Endothelial cell of umbilical vein (primary cell): Measurements from ENCODE around the gene PLEKHG2. TPM values are rescaled to one million over a fixed set of nuclear protein-coding genes. Genes with fewer than 3 reads are reported as not detected.

Source experiments
- BruUV-seq: library from RNA; stranded (reverse); fragments of 400-500 nt; replicated peaks from 2 replicates; lab custom pipeline; 2021; lab: Mats Ljungman, UMichigan
- CTCF ChIA-PET: fragments of 300-600, 350-600 bp; sonication (Branson Sonifier 250); formaldehyde crosslinking; loops from one replicate; lab custom pipeline; 2021; ENCODE audit warnings: antibody characterized with exemption, inconsistent platforms; lab: Charles Lee
- POLR2A ChIA-PET: fragments of 300-600, 350-600 bp; sonication (Branson Sonifier 250); formaldehyde crosslinking; loops from one replicate; lab custom pipeline; 2021; ENCODE audit warnings: antibody characterized with exemption, inconsistent platforms; lab: Charles Lee
- DNase-seq: peaks from one replicate; pipeline ENCODE4 v3.0.0-alpha.2; 2011; ENCODE audit warnings: low read depth, low spot score
- FAIRE-seq: peaks from 2 replicates; lab custom pipeline; 2011; peaks lifted over from hg19 to GRCh38; lab: Jason Lieb, UNC
- H2AFZ ChIP-seq: 2 replicates; pipeline ENCODE4 v1.6.0; 2012; ENCODE audit warnings: low read depth, low read length, control low read depth, inconsistent platforms
- H3K27ac ChIP-seq: 2 replicates; pipeline ENCODE4 v1.5.1; 2011; ENCODE audit warnings: low read depth, mild to moderate bottlenecking, control low read depth, low read length, moderate library complexity; ENCODE audit not compliant: insufficient read depth
- H3K27me3 ChIP-seq, 2 experiments: 2 replicates each; pipeline versions ENCODE4 v1.6.0 to v1.6.1; 2011; ENCODE audit warnings: low read length in 2 of 2, mixed read lengths in 1 of 2; ENCODE audit not compliant: control insufficient read depth in 2 of 2, insufficient read depth in 2 of 2
- H3K36me3 ChIP-seq, 2 experiments: 2 replicates in 1 of 2; 3 replicates in 1 of 2; pipeline ENCODE4 v1.5.1; 2011; ENCODE audit warnings: low read length in 2 of 2, mild to moderate bottlenecking in 1 of 2, moderate library complexity in 1 of 2; ENCODE audit not compliant: control insufficient read depth in 2 of 2, insufficient read depth in 2 of 2; ENCODE audit errors: extremely low read depth in 1 of 2
- H3K4me1 ChIP-seq: 3 replicates; pipeline ENCODE4 v1.5.1; 2011; ENCODE audit warnings: mild to moderate bottlenecking, low read length; ENCODE audit not compliant: control insufficient read depth, insufficient read depth; ENCODE audit errors: extremely low read depth
- H3K4me2 ChIP-seq: 2 replicates; pipeline ENCODE4 v1.6.1; 2011; ENCODE audit warnings: low read length, control low read depth, mixed read lengths; ENCODE audit not compliant: insufficient read depth
- H3K4me3 ChIP-seq, 3 experiments: fragments of 200-600 bp in 1 of 3; sonication (generic), shearing (Covaris generic) in 1 of 3; replicated peaks in 1 of 3; 2 replicates each; pipeline ENCODE4 v1.5.1; 2011 to 2016; ENCODE audit warnings: control low read depth in 3 of 3, low read length in 3 of 3, mild to moderate bottlenecking in 2 of 3, inconsistent platforms in 1 of 3, low read depth in 1 of 3, moderate library complexity in 1 of 3; ENCODE audit not compliant: insufficient read depth in 1 of 3
- H3K79me2 ChIP-seq: 2 replicates; pipeline ENCODE4 v1.6.0; 2012; ENCODE audit warnings: low read length, inconsistent platforms; ENCODE audit not compliant: control insufficient read depth, insufficient read depth
- H3K9ac ChIP-seq: replicated peaks from 2 replicates; pipeline ENCODE3; 2011; ENCODE audit warnings: low read length, control low read depth; ENCODE audit not compliant: insufficient read depth; ENCODE audit errors: extremely low read depth
- H3K9me1 ChIP-seq: replicated peaks from 3 replicates; pipeline ENCODE4 v1.6.0; 2011; ENCODE audit warnings: mild to moderate bottlenecking, low read length; ENCODE audit not compliant: control insufficient read depth, insufficient read depth; ENCODE audit errors: extremely low read depth
- H3K9me3 ChIP-seq: replicated peaks from 2 replicates; pipeline ENCODE4 v1.5.1; 2012; ENCODE audit warnings: low read length, inconsistent platforms; ENCODE audit not compliant: control insufficient read depth, insufficient read depth
- H4K20me1 ChIP-seq: replicated peaks from 2 replicates; pipeline ENCODE3; 2011; ENCODE audit warnings: mild to moderate bottlenecking, low read length; ENCODE audit not compliant: control insufficient read depth, insufficient read depth; ENCODE audit errors: extremely low read depth
- GATA2 ChIP-seq: IDR thresholded peaks from 2 replicates; pipeline ENCODE4 v1.7.0; 2011; ENCODE audit warnings: low read depth, mild to moderate bottlenecking, moderate library complexity, mixed read lengths, low read length; ENCODE audit not compliant: insufficient read length, insufficient read depth
- JUN ChIP-seq: IDR thresholded peaks from 2 replicates; pipeline ENCODE4 v1.6.1; 2011; ENCODE audit warnings: borderline replicate concordance, low read depth; ENCODE audit not compliant: insufficient read length, insufficient read depth
- dilution Hi-C: fragments of 300-500 bp; cut with MboI; formaldehyde crosslinking; loops from one replicate; pipeline ENCODE4 v1.15.0; 2019; ENCODE audit warnings: low sequenced_read_pairs; ENCODE audit not compliant: extremely low pct_ligation_motif_present
- intact Hi-C: fragments of 100-400 bp; cut with micrococcal nuclease; formaldehyde crosslinking; loops from one replicate; pipeline ENCODE4 v1.10.0; 2022
- polyA plus RNA-seq, 4 experiments: library from polyadenylated mRNA; depleted of rRNA in 3 of 4; stranded (reverse) in 3 of 4; unstranded in 1 of 4; fragments of >200 nt; gene quantifications; 2 replicates each; pipeline versions ENCODE4 v1.2.1 to v1.2.3, GENCODE V29; 2011 to 2012; ENCODE audit warnings: missing spikeins in 1 of 4
- total RNA-seq: library from RNA; stranded (reverse); gene quantifications from 2 replicates; pipeline ENCODE4 v1.2.3, GENCODE V29; 2021
- TF ChIP-seq, protein P1 (sequence below), 2 donors: IDR thresholded peaks; 1 replicate in 1 of 2; 2 replicates in 1 of 2; pipeline ENCODE4 v1.5.1; 2011; ENCODE audit warnings: low read length in 2 of 2, mild to moderate bottlenecking in 2 of 2, moderate library complexity in 2 of 2, control low read depth in 1 of 2, inconsistent platforms in 1 of 2, low read depth in 1 of 2; ENCODE audit not compliant: insufficient read depth in 1 of 2; ENCODE audit errors: extremely low read depth in 1 of 2

The PLEKHG2 gene
- total and polyA plus RNA-seq, 2 donors (not counting 3 experiments of a cell fraction or from before 2014, with no cell fraction given), result 44.7 to 74.1 TPM

DNA sequence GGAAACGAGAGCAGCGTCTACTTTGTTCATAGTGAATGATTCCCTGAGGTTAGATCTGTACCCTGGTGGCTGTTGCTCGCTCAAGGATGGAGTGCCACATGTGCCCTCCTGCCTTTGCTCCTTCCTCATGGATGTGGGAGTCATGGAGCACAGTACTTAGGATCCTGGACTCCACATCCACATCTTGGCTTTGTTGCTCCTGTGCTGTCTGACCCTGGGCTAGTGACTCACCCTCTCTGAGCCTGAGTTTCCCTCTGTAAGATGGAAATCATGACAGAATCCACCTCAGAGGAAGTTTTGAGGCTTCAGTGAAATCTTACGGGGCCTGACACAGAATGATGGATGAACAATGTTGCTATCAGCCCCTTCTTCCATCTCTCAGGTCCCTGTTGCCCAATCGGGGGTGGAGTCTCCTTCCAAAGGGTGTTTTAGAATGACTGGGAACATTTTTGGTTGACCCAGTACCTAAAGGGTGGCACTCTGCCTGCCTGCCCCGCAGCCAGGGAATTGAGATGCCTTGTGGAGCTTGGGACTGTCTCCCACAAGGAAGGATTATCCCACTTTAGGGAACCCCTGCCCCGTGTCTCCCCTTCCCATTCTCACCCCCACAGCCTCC lies 58.4 kb downstream of the PLEKHG2 start:
- BruUV-seq, result no TSS peak
- Histone ChIP-seq H3K9me1 (no peaks in the 10 kb centered on the region), H3K27ac (no peak overlapping the region), H3K36me3 (peaks cover 10 to 80% of the 10 kb centered on the region in 2 experiments), H3K4me2 (no peak overlapping the region), H3K27me3 (no peaks in the 10 kb centered on the region), H3K9me3 (no peaks in the 10 kb centered on the region), H3K9ac (no peak overlapping the region), H3K4me1 (no peaks in the 10 kb centered on the region), H2AFZ (no peak overlapping the region), H3K4me3 (no peak overlapping the region), H4K20me1 (no peaks in the 10 kb centered on the region), H3K79me2 (no peaks in the 10 kb centered on the region)
- intact Hi-C loops, result no loop called here
- ChIA-PET POLR2A (no interaction called here), CTCF (interaction anchor here (1.1 kb wide), 1 partner anchor 62 kb away, joined by 3 read pairs; the partner anchor contains the start of gene EID2B)
- FAIRE-seq (no peak), DNase-seq (no peak)
- TF ChIP-seq JUN (peak; percentile 3), GATA2 (no peak)
- TF ChIP-seq, protein P1, sequence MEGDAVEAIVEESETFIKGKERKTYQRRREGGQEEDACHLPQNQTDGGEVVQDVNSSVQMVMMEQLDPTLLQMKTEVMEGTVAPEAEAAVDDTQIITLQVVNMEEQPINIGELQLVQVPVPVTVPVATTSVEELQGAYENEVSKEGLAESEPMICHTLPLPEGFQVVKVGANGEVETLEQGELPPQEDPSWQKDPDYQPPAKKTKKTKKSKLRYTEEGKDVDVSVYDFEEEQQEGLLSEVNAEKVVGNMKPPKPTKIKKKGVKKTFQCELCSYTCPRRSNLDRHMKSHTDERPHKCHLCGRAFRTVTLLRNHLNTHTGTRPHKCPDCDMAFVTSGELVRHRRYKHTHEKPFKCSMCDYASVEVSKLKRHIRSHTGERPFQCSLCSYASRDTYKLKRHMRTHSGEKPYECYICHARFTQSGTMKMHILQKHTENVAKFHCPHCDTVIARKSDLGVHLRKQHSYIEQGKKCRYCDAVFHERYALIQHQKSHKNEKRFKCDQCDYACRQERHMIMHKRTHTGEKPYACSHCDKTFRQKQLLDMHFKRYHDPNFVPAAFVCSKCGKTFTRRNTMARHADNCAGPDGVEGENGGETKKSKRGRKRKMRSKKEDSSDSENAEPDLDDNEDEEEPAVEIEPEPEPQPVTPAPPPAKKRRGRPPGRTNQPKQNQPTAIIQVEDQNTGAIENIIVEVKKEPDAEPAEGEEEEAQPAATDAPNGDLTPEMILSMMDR (IDR thresholded peaks at IDR 0.05; ENCODE audit: extremely low read depth in 1 of 2, insufficient read depth in 1 of 2, low read depth in 1 of 2, low read length in 2 of 2), result no peak
- dilution Hi-C loops, result no loop called here
